ENCODE results near the gene KIF1A.

DNA sequence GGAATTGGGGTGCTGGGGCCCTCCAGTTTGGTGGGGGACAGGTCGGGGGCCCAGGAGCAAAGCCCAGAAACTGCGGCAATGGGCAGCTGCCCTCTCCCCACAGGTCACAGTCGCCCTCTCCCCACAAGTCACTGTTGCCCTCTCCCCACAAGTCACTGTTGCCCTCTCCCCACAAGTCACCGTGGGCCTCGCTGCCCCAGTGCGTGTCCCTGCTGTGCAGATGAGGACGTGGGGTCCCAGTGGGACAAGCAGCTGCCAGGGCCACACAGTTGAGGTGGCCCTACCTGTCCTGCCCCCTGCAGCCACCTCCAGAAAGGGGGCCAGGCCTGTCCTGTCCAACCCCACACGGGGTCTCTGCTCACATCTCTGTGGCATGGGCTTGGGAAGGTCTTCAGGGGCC is 35.7 kb upstream of the KIF1A start:
- TF ChIP-seq, protein P1, sequence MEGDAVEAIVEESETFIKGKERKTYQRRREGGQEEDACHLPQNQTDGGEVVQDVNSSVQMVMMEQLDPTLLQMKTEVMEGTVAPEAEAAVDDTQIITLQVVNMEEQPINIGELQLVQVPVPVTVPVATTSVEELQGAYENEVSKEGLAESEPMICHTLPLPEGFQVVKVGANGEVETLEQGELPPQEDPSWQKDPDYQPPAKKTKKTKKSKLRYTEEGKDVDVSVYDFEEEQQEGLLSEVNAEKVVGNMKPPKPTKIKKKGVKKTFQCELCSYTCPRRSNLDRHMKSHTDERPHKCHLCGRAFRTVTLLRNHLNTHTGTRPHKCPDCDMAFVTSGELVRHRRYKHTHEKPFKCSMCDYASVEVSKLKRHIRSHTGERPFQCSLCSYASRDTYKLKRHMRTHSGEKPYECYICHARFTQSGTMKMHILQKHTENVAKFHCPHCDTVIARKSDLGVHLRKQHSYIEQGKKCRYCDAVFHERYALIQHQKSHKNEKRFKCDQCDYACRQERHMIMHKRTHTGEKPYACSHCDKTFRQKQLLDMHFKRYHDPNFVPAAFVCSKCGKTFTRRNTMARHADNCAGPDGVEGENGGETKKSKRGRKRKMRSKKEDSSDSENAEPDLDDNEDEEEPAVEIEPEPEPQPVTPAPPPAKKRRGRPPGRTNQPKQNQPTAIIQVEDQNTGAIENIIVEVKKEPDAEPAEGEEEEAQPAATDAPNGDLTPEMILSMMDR (IDR thresholded peaks at IDR 0.05; ENCODE audit: extremely low read depth in 1 of 2, insufficient read depth in 1 of 2, low read depth in 1 of 2, low read length in 2 of 2): no peak
- TF ChIP-seq POLR2A (IDR thresholded peaks at IDR 0.05; ENCODE audit: low read depth, low read length): no peak
- no peak for TF ChIP-seq FOS (IDR thresholded peaks at IDR 0.05; ENCODE audit: borderline replicate concordance, insufficient read depth, low read length)

All from endothelial cell of umbilical vein (primary cell).